GM23338 (cell line): ENCODE results near the gene ACP6. TPM values are rescaled to one million over a fixed set of nuclear protein-coding genes. Genes with fewer than 3 reads are reported as not detected.

Experiments
- ATAC-seq: fragments of 200-7000 bp; cut with Tn5 transposase; 3 replicates; pipeline ENCODE4 v1.9.1; 2020
- DNase-seq: peaks from one replicate; pipeline ENCODE4 v3.0.0-alpha.2; 2015; ENCODE audit warnings: low spot score
- H2AFZ ChIP-seq: fragments of 200-600 bp; sonication (generic); 2 replicates; pipeline ENCODE4 v1.8.0; 2016; ENCODE audit warnings: antibody characterized with exemption, mild to moderate bottlenecking, moderate library complexity
- H3F3A ChIP-seq: fragments of 200-600 bp; sonication (generic); replicated peaks from 2 replicates; pipeline ENCODE4 v1.8.0; 2017; ENCODE audit warnings: antibody characterized with exemption, mixed run types, low read depth
- H3K27ac ChIP-seq: fragments of 200-600 bp; sonication (generic); 2 replicates; pipeline ENCODE4 v1.6.1; 2016; ENCODE audit warnings: low read depth
- H3K27me3 ChIP-seq: fragments of 200-600 bp; sonication (generic); 2 replicates; pipeline ENCODE4 v1.8.0; 2016; ENCODE audit warnings: mild to moderate bottlenecking, mixed run types, moderate library complexity; ENCODE audit not compliant: insufficient read depth
- H3K36me3 ChIP-seq: fragments of 200-600 bp; sonication (generic); 2 replicates; pipeline ENCODE4 v1.8.0; 2016; ENCODE audit warnings: mild to moderate bottlenecking; ENCODE audit not compliant: insufficient read depth
- H3K4me1 ChIP-seq: fragments of 200-600 bp; sonication (generic); 2 replicates; pipeline ENCODE4 v1.8.0; 2016; ENCODE audit warnings: mild to moderate bottlenecking, moderate library complexity; ENCODE audit not compliant: insufficient read depth
- H3K4me2 ChIP-seq: fragments of 200-600 bp; sonication (generic); 2 replicates; pipeline ENCODE4 v1.7.1; 2017; ENCODE audit warnings: mixed run types
- H3K4me3 ChIP-seq: fragments of 200-600 bp; sonication (generic); 2 replicates; pipeline ENCODE4 v1.6.1; 2016; ENCODE audit warnings: mixed run types
- H3K79me2 ChIP-seq: fragments of 200-600 bp; sonication (generic); replicated peaks from 2 replicates; pipeline ENCODE4 v1.8.0; 2017; ENCODE audit warnings: mild to moderate bottlenecking; ENCODE audit not compliant: insufficient read depth
- H3K9me2 ChIP-seq: fragments of 200-600 bp; sonication (generic); 2 replicates; pipeline ENCODE4 v1.8.0; 2017; ENCODE audit not compliant: insufficient read depth
- H4K20me1 ChIP-seq: fragments of 200-600 bp; sonication (generic); replicated peaks from 2 replicates; pipeline ENCODE4 v1.8.0; 2017; ENCODE audit warnings: mild to moderate bottlenecking; ENCODE audit not compliant: insufficient read depth
- H3K27ac Mint-ChIP-seq: 2 replicates; pipeline ENCODE4 v1.8.0; 2020; ENCODE audit warnings: inconsistent platforms, mild to moderate bottlenecking, moderate library complexity, mixed read lengths
- H3K27me3 Mint-ChIP-seq: 3 replicates; pipeline ENCODE4 v1.8.0; 2022; ENCODE audit warnings: low read depth, mild to moderate bottlenecking, moderate library complexity, mixed read lengths, inconsistent platforms; ENCODE audit not compliant: insufficient read depth, poor library complexity
- H3K36me3 Mint-ChIP-seq: 3 replicates; pipeline ENCODE4 v1.8.0; 2021; ENCODE audit warnings: low read depth, mild to moderate bottlenecking, inconsistent platforms, moderate library complexity, mixed read lengths
- H3K4me1 Mint-ChIP-seq: 3 replicates; pipeline ENCODE4 v1.8.0; 2020; ENCODE audit warnings: mild to moderate bottlenecking, inconsistent platforms, mixed read lengths
- H3K4me3 Mint-ChIP-seq: 3 replicates; pipeline ENCODE4 v1.8.0; 2021; ENCODE audit warnings: moderate library complexity, mild to moderate bottlenecking, inconsistent platforms, mixed read lengths
- H3K9me3 Mint-ChIP-seq: 3 replicates; pipeline ENCODE4 v1.8.0; 2020; ENCODE audit warnings: moderate library complexity, mild to moderate bottlenecking, inconsistent platforms, mixed read lengths
- CREB1 ChIP-seq: fragments of 250-450 bp; sonication (Bioruptor Pico); IDR thresholded peaks from 2 replicates; pipeline ENCODE4 v1.5.0; 2020; ENCODE audit warnings: low read depth, mild to moderate bottlenecking, moderate library complexity
- EZH2phosphoT487 ChIP-seq: fragments of 200-600 bp; sonication (generic); IDR thresholded peaks from one replicate; pipeline ENCODE4 v1.8.1; 2018; ENCODE audit warnings: antibody characterized with exemption; ENCODE audit not compliant: unreplicated experiment
- STAT1 ChIP-seq: IDR thresholded peaks from one replicate; pipeline ENCODE4 v1.6.1; 2016; ENCODE audit warnings: antibody characterized with exemption; ENCODE audit not compliant: unreplicated experiment
- ZNF114 ChIP-seq: fragments of 250-450 bp; sonication (Bioruptor Pico); IDR thresholded peaks from 2 replicates; pipeline ENCODE4 v1.5.0; 2020; ENCODE audit warnings: mild to moderate bottlenecking, moderate library complexity
- ZNF331 ChIP-seq: fragments of 250-450 bp; sonication (Bioruptor Pico); IDR thresholded peaks from 2 replicates; pipeline ENCODE4 v1.5.0; 2020; ENCODE audit warnings: low read depth, mild to moderate bottlenecking, moderate library complexity
- polyA plus RNA-seq: library from polyadenylated mRNA; unstranded; fragments of >200 nt; fragmentation: Nextera tagmentation; extraction: Ambion mirVana; gene quantifications from 2 replicates; pipeline ENCODE4 v1.2.1, GENCODE V29; 2016
- total RNA-seq: library from RNA; depleted of rRNA; stranded (reverse); fragments of >200 nt; shearing (Covaris generic); gene quantifications from 2 replicates; pipeline ENCODE4 v1.2.3, GENCODE V29; 2014
- TF ChIP-seq, protein P1 (sequence below): IDR thresholded peaks from one replicate; pipeline ENCODE4 v1.6.1; 2018; ENCODE audit warnings: antibody characterized with exemption; ENCODE audit not compliant: unreplicated experiment
- TF ChIP-seq, protein P2 (sequence below): fragments of 250-450 bp; sonication (Bioruptor Pico); IDR thresholded peaks from 2 replicates; pipeline ENCODE4 v1.5.0; 2020; ENCODE audit warnings: mild to moderate bottlenecking, moderate library complexity
- TF ChIP-seq, protein P3 (sequence below), 2 experiments: fragments of 200-600 bp in 1 of 2; sonication (generic) in 1 of 2; conservative IDR thresholded peaks; 2 replicates each; pipeline versions ENCODE4 v1.5.1 to v1.6.1; 2016 to 2017; ENCODE audit warnings: antibody characterized with exemption in 2 of 2, low read depth in 2 of 2, mild to moderate bottlenecking in 2 of 2, moderate library complexity in 1 of 2

The ACP6 gene
- total and polyA plus RNA-seq, 2 experiments from 2014 or later: 20.6 to 26.5 TPM

DNA sequence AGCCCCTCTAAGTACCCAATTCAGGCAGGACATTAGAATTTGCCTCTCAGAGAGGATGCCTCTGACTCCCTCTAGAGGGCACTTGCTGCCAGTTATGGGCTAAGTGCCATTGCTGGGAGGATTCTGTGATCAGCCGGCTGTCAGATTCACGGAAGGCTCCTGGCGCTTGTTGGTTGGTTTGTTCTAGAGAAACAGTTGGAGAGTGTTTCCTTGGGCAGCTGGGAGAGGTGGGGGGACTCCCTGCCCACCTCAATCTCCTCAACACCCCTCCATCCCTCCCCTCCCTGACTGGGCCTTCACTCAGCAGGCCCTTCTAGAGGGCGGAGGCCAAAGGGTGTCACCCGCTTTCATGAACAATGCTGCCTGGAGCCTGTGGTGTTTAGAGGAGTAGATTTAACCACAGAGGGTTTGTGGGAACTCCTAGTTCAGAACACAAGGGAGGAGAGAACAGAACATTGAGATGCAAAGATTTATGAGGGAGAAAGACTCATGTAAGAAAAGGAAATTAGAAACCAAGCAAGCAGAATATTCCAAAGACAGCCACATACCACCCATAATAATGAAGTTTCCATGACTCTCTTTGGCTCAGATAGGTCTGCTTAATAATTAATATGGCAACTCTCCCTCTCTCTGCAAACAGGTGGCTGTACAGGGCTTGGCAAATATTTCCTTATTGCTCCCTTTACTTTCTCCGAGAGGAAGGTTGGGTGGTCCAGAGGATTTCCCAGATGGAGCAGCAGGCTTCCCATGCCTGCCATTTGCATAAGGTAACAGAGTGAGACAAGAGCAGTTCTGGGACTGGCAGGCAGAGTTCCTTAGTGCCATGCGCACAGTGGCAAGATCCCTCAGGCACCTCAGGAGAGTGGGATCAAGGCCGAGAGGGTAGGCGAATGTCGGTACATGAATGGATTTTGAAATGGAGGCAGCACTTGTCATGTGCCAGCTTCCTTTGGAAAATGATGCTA, 30.0 kb upstream of the ACP6 start:
- H3K4me3 ChIP-seq: 0 out of 2 replicates have a peak overlapping the region, but pooled peaks have one; percentile 7
- Mint-ChIP-seq H3K4me1 (peaks cover 7% of the 10 kb centered on the region; the same call in 2 of the 3 replicates), H3K9me3 (0 out of 3 replicates have a peak, but pooled peaks cover 2% of the 10 kb centered on the region), H3K27me3 (peaks cover 2% of the 10 kb centered on the region), H3K4me3 (no peak overlapping the region; the same call in 2 of the 3 replicates), H3K27ac (no peak overlapping the region), H3K36me3 (no peaks in the 10 kb centered on the region)
- ATAC-seq (peak; percentile 99), DNase-seq (peak; percentile 90)
- peaks cover 7% of the 10 kb centered on the region for H3K4me1 ChIP-seq
- no peaks in the 10 kb centered on the region for H3K36me3 ChIP-seq
- H3F3A ChIP-seq: no peaks in the 10 kb centered on the region
- no peak overlapping the region for H3K27ac ChIP-seq
- H2AFZ ChIP-seq: peak overlapping the region; percentile 90
- H3K4me2 ChIP-seq: peak overlapping the region; percentile 24; the same call in 1 of the 2 replicates
- H3K79me2 ChIP-seq: no peaks in the 10 kb centered on the region
- no peaks in the 10 kb centered on the region for H4K20me1 ChIP-seq
- no peaks in the 10 kb centered on the region for H3K9me2 ChIP-seq
- TF ChIP-seq, protein P1, sequence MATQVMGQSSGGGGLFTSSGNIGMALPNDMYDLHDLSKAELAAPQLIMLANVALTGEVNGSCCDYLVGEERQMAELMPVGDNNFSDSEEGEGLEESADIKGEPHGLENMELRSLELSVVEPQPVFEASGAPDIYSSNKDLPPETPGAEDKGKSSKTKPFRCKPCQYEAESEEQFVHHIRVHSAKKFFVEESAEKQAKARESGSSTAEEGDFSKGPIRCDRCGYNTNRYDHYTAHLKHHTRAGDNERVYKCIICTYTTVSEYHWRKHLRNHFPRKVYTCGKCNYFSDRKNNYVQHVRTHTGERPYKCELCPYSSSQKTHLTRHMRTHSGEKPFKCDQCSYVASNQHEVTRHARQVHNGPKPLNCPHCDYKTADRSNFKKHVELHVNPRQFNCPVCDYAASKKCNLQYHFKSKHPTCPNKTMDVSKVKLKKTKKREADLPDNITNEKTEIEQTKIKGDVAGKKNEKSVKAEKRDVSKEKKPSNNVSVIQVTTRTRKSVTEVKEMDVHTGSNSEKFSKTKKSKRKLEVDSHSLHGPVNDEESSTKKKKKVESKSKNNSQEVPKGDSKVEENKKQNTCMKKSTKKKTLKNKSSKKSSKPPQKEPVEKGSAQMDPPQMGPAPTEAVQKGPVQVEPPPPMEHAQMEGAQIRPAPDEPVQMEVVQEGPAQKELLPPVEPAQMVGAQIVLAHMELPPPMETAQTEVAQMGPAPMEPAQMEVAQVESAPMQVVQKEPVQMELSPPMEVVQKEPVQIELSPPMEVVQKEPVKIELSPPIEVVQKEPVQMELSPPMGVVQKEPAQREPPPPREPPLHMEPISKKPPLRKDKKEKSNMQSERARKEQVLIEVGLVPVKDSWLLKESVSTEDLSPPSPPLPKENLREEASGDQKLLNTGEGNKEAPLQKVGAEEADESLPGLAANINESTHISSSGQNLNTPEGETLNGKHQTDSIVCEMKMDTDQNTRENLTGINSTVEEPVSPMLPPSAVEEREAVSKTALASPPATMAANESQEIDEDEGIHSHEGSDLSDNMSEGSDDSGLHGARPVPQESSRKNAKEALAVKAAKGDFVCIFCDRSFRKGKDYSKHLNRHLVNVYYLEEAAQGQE: no peak
- TF ChIP-seq ZNF114 (no peak), STAT1 (no peak), EZH2phosphoT487 (no peak), ZNF331 (no peak), CREB1 (CRISPR knock-in tag) (no peak)
- TF ChIP-seq, protein P2, sequence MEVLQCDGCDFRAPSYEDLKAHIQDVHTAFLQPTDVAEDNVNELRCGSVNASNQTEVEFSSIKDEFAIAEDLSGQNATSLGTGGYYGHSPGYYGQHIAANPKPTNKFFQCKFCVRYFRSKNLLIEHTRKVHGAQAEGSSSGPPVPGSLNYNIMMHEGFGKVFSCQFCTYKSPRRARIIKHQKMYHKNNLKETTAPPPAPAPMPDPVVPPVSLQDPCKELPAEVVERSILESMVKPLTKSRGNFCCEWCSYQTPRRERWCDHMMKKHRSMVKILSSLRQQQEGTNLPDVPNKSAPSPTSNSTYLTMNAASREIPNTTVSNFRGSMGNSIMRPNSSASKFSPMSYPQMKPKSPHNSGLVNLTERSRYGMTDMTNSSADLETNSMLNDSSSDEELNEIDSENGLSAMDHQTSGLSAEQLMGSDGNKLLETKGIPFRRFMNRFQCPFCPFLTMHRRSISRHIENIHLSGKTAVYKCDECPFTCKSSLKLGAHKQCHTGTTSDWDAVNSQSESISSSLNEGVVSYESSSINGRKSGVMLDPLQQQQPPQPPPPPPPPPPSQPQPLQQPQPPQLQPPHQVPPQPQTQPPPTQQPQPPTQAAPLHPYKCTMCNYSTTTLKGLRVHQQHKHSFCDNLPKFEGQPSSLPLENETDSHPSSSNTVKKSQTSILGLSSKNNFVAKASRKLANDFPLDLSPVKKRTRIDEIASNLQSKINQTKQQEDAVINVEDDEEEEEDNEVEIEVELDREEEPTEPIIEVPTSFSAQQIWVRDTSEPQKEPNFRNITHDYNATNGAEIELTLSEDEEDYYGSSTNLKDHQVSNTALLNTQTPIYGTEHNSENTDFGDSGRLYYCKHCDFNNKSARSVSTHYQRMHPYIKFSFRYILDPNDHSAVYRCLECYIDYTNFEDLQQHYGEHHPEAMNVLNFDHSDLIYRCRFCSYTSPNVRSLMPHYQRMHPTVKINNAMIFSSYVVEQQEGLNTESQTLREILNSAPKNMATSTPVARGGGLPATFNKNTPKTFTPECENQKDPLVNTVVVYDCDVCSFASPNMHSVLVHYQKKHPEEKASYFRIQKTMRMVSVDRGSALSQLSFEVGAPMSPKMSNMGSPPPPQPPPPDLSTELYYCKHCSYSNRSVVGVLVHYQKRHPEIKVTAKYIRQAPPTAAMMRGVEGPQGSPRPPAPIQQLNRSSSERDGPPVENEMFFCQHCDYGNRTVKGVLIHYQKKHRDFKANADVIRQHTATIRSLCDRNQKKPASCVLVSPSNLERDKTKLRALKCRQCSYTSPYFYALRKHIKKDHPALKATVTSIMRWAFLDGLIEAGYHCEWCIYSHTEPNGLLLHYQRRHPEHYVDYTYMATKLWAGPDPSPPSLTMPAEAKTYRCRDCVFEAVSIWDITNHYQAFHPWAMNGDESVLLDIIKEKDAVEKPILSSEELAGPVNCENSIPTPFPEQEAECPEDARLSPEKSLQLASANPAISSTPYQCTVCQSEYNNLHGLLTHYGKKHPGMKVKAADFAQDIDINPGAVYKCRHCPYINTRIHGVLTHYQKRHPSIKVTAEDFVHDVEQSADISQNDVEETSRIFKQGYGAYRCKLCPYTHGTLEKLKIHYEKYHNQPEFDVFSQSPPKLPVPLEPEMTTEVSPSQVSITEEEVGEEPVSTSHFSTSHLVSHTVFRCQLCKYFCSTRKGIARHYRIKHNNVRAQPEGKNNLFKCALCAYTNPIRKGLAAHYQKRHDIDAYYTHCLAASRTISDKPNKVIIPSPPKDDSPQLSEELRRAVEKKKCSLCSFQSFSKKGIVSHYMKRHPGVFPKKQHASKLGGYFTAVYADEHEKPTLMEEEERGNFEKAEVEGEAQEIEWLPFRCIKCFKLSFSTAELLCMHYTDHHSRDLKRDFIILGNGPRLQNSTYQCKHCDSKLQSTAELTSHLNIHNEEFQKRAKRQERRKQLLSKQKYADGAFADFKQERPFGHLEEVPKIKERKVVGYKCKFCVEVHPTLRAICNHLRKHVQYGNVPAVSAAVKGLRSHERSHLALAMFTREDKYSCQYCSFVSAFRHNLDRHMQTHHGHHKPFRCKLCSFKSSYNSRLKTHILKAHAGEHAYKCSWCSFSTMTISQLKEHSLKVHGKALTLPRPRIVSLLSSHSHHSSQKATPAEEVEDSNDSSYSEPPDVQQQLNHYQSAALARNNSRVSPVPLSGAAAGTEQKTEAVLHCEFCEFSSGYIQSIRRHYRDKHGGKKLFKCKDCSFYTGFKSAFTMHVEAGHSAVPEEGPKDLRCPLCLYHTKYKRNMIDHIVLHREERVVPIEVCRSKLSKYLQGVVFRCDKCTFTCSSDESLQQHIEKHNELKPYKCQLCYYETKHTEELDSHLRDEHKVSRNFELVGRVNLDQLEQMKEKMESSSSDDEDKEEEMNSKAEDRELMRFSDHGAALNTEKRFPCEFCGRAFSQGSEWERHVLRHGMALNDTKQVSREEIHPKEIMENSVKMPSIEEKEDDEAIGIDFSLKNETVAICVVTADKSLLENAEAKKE: no peak
- TF ChIP-seq, protein P3, sequence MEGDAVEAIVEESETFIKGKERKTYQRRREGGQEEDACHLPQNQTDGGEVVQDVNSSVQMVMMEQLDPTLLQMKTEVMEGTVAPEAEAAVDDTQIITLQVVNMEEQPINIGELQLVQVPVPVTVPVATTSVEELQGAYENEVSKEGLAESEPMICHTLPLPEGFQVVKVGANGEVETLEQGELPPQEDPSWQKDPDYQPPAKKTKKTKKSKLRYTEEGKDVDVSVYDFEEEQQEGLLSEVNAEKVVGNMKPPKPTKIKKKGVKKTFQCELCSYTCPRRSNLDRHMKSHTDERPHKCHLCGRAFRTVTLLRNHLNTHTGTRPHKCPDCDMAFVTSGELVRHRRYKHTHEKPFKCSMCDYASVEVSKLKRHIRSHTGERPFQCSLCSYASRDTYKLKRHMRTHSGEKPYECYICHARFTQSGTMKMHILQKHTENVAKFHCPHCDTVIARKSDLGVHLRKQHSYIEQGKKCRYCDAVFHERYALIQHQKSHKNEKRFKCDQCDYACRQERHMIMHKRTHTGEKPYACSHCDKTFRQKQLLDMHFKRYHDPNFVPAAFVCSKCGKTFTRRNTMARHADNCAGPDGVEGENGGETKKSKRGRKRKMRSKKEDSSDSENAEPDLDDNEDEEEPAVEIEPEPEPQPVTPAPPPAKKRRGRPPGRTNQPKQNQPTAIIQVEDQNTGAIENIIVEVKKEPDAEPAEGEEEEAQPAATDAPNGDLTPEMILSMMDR (conservative IDR thresholded peaks at IDR 0.05; ENCODE audit: low read depth in 2 of 2): peak; percentile 85 to 95
- H3K27me3 ChIP-seq: no peaks in the 10 kb centered on the region
